GM18511 (cell line): ENCODE measurements around the gene ANKRD13B.
"Not testable (repeated sequence)": the region's sequence is repeated elsewhere in the genome, so short reads cannot be mapped to it uniquely, and the experiment has no call there.

Source experiments
- ATAC-seq: cut with Tn5 transposase; IDR thresholded peaks from one replicate; pipeline ENCODE4 v1.9.1; 2021; ENCODE audit warnings: mild to moderate bottlenecking, moderate library complexity; ENCODE audit not compliant: unreplicated experiment

Gene ANKRD13B

GRCh38 chr17:29592850-29593551, at the start of gene ANKRD13B:
ANKRD13B (plus strand) TSS chr17:29593132; CDS start chr17:29593622, 490 bp downstream.
- no peak for ATAC-seq

- no peak for ATAC-seq
Measured at GRCh38 chr17:29544066-29544465, 48.9 kb upstream of the ANKRD13B start.

- no peak for ATAC-seq
Measured at GRCh38 chr17:29546085-29546484, 46.8 kb upstream of the ANKRD13B start.

GRCh38 chr17:29546830-29547229, 46.1 kb upstream of the ANKRD13B start:
- ATAC-seq: no peak

GRCh38 chr17:29549177-29549923, 43.6 kb upstream of the ANKRD13B start:
- no peak for ATAC-seq

- no peak for ATAC-seq
Measured at GRCh38 chr17:29555840-29556239, 37.1 kb upstream of the ANKRD13B start.

- ATAC-seq: no peak
Measured at GRCh38 chr17:29557085-29557738, 35.7 kb upstream of the ANKRD13B start.

GRCh38 chr17:29557739-29558116, 35.2 kb upstream of the ANKRD13B start:
- no peak for ATAC-seq

GRCh38 chr17:29558139-29558538, 34.8 kb upstream of the ANKRD13B start:
- ATAC-seq: not testable (repeated sequence)

- ATAC-seq: no peak
Measured at GRCh38 chr17:29559640-29560039, 33.3 kb upstream of the ANKRD13B start.

GRCh38 chr17:29560316-29560715, 32.6 kb upstream of the ANKRD13B start:
- ATAC-seq: no peak

GRCh38 chr17:29561554-29562517, 31.1 kb upstream of the ANKRD13B start:
- ATAC-seq: no peak

- no peak for ATAC-seq
Measured at GRCh38 chr17:29562615-29563014, 30.3 kb upstream of the ANKRD13B start.

- ATAC-seq: no peak
Measured at GRCh38 chr17:29563816-29564215, 29.1 kb upstream of the ANKRD13B start.

- no peak for ATAC-seq
Measured at GRCh38 chr17:29565643-29566472, 27.1 kb upstream of the ANKRD13B start.

GRCh38 chr17:29566473-29567303, 26.2 kb upstream of the ANKRD13B start, which contains the start of gene ABHD15:
ABHD15 (minus strand) TSS chr17:29567037; CDS start chr17:29566966, 71 bp downstream.
- ATAC-seq: peak; percentile 33

- peak; percentile 14 for ATAC-seq
Measured at GRCh38 chr17:29567304-29567553, 25.7 kb upstream of the ANKRD13B start.

GRCh38 chr17:29567554-29568330, 25.2 kb upstream of the ANKRD13B start:
- ATAC-seq: peak; percentile 52
